Astrocyte (in vitro differentiated cells and primary cell): ENCODE data around the gene WDR54. TPM values are rescaled to one million over a fixed set of nuclear protein-coding genes. Genes with fewer than 3 reads are reported as not detected.

ENCODE experiments used
- DNase-seq: peaks from one replicate; pipeline ENCODE4 v3.0.0-alpha.2; 2010; ENCODE audit warnings: low read depth
- FAIRE-seq: peaks from 2 replicates; lab custom pipeline; 2011; peaks lifted over from hg19 to GRCh38; lab: Jason Lieb, UNC
- H2AFZ ChIP-seq: 2 replicates; pipeline ENCODE4 v1.6.0; 2012; ENCODE audit warnings: low read depth, low read length, inconsistent platforms
- H3K27ac ChIP-seq: 2 replicates; pipeline ENCODE4 v1.5.1; 2011; ENCODE audit warnings: low read depth, low read length, inconsistent platforms
- H3K27me3 ChIP-seq: 2 replicates; pipeline ENCODE4 v1.6.0; 2011; ENCODE audit warnings: low read length, inconsistent platforms; ENCODE audit not compliant: insufficient read depth
- H3K36me3 ChIP-seq: 2 replicates; pipeline ENCODE4 v1.5.1; 2011; ENCODE audit warnings: low read length, inconsistent platforms; ENCODE audit not compliant: insufficient read depth
- H3K4me1 ChIP-seq: 2 replicates; pipeline ENCODE4 v1.5.1; 2011; ENCODE audit warnings: low read length, inconsistent platforms; ENCODE audit not compliant: insufficient read depth
- H3K4me2 ChIP-seq: 2 replicates; pipeline ENCODE4 v1.6.0; 2012; ENCODE audit warnings: low read length, inconsistent platforms
- H3K4me3 ChIP-seq: 2 replicates; pipeline ENCODE4 v1.5.1; 2011; ENCODE audit warnings: low read depth, mild to moderate bottlenecking, low read length, inconsistent platforms; ENCODE audit not compliant: insufficient read depth
- H3K79me2 ChIP-seq: 2 replicates; pipeline ENCODE4 v1.6.0; 2012; ENCODE audit warnings: mild to moderate bottlenecking, low read length, inconsistent platforms; ENCODE audit not compliant: insufficient read depth
- H3K9ac ChIP-seq: 2 replicates; pipeline ENCODE4 v1.6.0; 2012; ENCODE audit warnings: mild to moderate bottlenecking, low read length, inconsistent platforms
- H3K9me3 ChIP-seq: 2 replicates; pipeline ENCODE4 v1.5.1; 2012; ENCODE audit warnings: low read depth, mild to moderate bottlenecking, low read length, inconsistent platforms; ENCODE audit not compliant: insufficient read depth
- H4K20me1 ChIP-seq: 2 replicates; pipeline ENCODE4 v1.6.0; 2012; ENCODE audit warnings: low read length, inconsistent platforms; ENCODE audit not compliant: insufficient read depth
- H3K27ac Mint-ChIP-seq: one replicate; pipeline ENCODE4 v1.8.0; 2021; ENCODE audit warnings: mild to moderate bottlenecking, mixed read lengths; ENCODE audit not compliant: unreplicated experiment
- H3K27me3 Mint-ChIP-seq: one replicate; pipeline ENCODE4 v1.8.0; 2021; ENCODE audit warnings: low read depth, mixed read lengths; ENCODE audit not compliant: unreplicated experiment
- H3K36me3 Mint-ChIP-seq: one replicate; pipeline ENCODE4 v1.8.0; 2021; ENCODE audit warnings: low read depth, mixed read lengths; ENCODE audit not compliant: unreplicated experiment
- H3K4me1 Mint-ChIP-seq: one replicate; pipeline ENCODE4 v1.8.0; 2021; ENCODE audit warnings: low read depth, mixed read lengths; ENCODE audit not compliant: unreplicated experiment
- H3K4me3 Mint-ChIP-seq: one replicate; pipeline ENCODE4 v1.8.0; 2021; ENCODE audit warnings: mild to moderate bottlenecking, moderate library complexity, mixed read lengths; ENCODE audit not compliant: unreplicated experiment
- H3K9me3 Mint-ChIP-seq: one replicate; pipeline ENCODE4 v1.8.0; 2021; ENCODE audit warnings: mild to moderate bottlenecking, mixed read lengths; ENCODE audit not compliant: unreplicated experiment
- EZH2 ChIP-seq: IDR thresholded peaks from 2 replicates; pipeline ENCODE4 v1.6.1; 2012; ENCODE audit warnings: mild to moderate bottlenecking, low read length, inconsistent platforms; ENCODE audit not compliant: insufficient read depth
- total RNA-seq: library from RNA; stranded (reverse); gene quantifications from 2 replicates; pipeline ENCODE4 v1.2.1, GENCODE V29; 2021
- TF ChIP-seq, protein P1 (sequence below): IDR thresholded peaks from 2 replicates; pipeline ENCODE4 v1.5.1; 2011; ENCODE audit warnings: low read depth, mild to moderate bottlenecking, inconsistent platforms, low read length, moderate library complexity; ENCODE audit not compliant: insufficient read depth

Gene WDR54
- total RNA-seq, 1 donor from 2014 or later, result 14.8 TPM

DNA sequence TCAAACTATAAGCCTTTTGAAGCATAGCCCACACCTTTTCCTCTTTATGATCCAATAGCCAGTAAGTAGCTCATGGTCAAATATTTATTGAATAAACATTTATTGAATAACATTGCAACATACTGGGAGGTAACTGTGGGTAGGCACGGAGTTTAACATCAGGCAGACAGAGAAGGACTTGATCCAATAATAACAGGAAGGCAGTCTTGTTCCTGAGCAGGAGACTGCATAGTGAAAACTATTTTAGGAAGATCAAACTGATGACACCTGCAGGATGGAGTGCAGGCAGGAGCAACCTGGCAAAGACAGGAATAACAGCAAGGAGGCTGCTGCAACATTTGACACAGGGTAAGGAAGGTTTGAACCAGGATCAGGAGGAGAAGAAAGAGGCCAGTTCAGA is 38.3 kb upstream of the WDR54 start:
- H3K4me2 ChIP-seq, result peak overlapping the region; percentile 7
- H3K9ac ChIP-seq, result no peak overlapping the region

GRCh38 chr2:74384051-74384450 is 37.5 kb upstream of the WDR54 start:
- Mint-ChIP-seq H3K4me1 (peaks cover 15% of the 10 kb centered on the region), H3K4me3 (no peak overlapping the region)
- no peak overlapping the region for H3K9ac ChIP-seq

More for the DNA sequence above, 38.3 kb upstream of the WDR54 start:
- peaks cover 87% of the 10 kb centered on the region for H4K20me1 ChIP-seq
- peaks cover 4% of the 10 kb centered on the region for H3K36me3 Mint-ChIP-seq
- no peak overlapping the region for H2AFZ ChIP-seq
- no peaks in the 10 kb centered on the region for H3K27me3 ChIP-seq
- H3K4me3 Mint-ChIP-seq, result no peak overlapping the region
- H3K9me3 ChIP-seq, result no peaks in the 10 kb centered on the region
- DNase-seq (peak; percentile 66), FAIRE-seq (no peak)
- H3K27me3 Mint-ChIP-seq, result no peaks in the 10 kb centered on the region
- peaks cover 30% of the 10 kb centered on the region for H3K4me1 ChIP-seq
- peaks cover 22% of the 10 kb centered on the region for H3K4me1 Mint-ChIP-seq
- peaks cover 88% of the 10 kb centered on the region for H3K79me2 ChIP-seq
- peaks cover 3% of the 10 kb centered on the region for H3K36me3 ChIP-seq
- no peaks in the 10 kb centered on the region for H3K9me3 Mint-ChIP-seq
- H3K27ac ChIP-seq, result no peak overlapping the region
- H3K4me3 ChIP-seq, result no peak overlapping the region
- H3K27ac Mint-ChIP-seq, result no peak overlapping the region
- TF ChIP-seq, protein P1, sequence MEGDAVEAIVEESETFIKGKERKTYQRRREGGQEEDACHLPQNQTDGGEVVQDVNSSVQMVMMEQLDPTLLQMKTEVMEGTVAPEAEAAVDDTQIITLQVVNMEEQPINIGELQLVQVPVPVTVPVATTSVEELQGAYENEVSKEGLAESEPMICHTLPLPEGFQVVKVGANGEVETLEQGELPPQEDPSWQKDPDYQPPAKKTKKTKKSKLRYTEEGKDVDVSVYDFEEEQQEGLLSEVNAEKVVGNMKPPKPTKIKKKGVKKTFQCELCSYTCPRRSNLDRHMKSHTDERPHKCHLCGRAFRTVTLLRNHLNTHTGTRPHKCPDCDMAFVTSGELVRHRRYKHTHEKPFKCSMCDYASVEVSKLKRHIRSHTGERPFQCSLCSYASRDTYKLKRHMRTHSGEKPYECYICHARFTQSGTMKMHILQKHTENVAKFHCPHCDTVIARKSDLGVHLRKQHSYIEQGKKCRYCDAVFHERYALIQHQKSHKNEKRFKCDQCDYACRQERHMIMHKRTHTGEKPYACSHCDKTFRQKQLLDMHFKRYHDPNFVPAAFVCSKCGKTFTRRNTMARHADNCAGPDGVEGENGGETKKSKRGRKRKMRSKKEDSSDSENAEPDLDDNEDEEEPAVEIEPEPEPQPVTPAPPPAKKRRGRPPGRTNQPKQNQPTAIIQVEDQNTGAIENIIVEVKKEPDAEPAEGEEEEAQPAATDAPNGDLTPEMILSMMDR, result no peak
- no peak for TF ChIP-seq EZH2

DNA sequence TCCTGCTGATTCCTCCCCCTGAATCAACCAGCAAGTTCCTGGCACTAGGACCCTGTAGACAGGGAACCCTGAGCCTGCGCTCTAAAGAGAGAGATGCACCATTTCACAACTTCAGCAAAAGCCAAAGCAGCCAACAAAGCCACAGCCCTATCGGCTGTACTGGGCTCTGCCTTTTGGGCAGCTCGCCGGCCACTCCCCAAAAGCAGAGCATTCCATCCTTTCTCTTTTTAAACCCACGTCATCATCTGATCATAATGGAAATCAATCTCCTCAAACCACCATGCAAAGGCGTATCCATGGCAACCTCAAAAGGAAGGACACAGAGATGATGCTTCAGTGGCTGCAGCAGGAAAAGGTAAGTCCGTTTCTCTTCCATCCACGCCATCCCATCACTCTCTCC is 36.1 kb upstream of the WDR54 start:
- no peaks in the 10 kb centered on the region for H3K27me3 Mint-ChIP-seq
- Histone ChIP-seq H4K20me1 (peaks cover 87% of the 10 kb centered on the region), H3K4me3 (no peak overlapping the region), H3K4me1 (peaks cover 23% of the 10 kb centered on the region), H3K27ac (no peak overlapping the region), H2AFZ (no peak overlapping the region), H3K9ac (no peak overlapping the region), H3K79me2 (peaks cover 88% of the 10 kb centered on the region), H3K4me2 (no peak overlapping the region), H3K36me3 (peaks cover 3% of the 10 kb centered on the region), H3K9me3 (no peaks in the 10 kb centered on the region), H3K27me3 (no peaks in the 10 kb centered on the region)
- no peak for FAIRE-seq
- H3K4me3 Mint-ChIP-seq, result no peak overlapping the region
- no peak for TF ChIP-seq EZH2
- TF ChIP-seq, protein P1, result no peak
- no peaks in the 10 kb centered on the region for H3K9me3 Mint-ChIP-seq
- no peak overlapping the region for H3K27ac Mint-ChIP-seq
- H3K4me1 Mint-ChIP-seq, result peaks cover 7% of the 10 kb centered on the region
- peak; percentile 18 for DNase-seq
- peaks cover 2% of the 10 kb centered on the region for H3K36me3 Mint-ChIP-seq

More at GRCh38 chr2:74384051-74384450, 37.5 kb upstream of the WDR54 start:
- TF ChIP-seq, protein P1, result no peak
- TF ChIP-seq EZH2, result no peak
- peak overlapping the region; percentile 7 for H3K4me2 ChIP-seq
- no peak overlapping the region for H3K4me3 ChIP-seq
- H3K27me3 Mint-ChIP-seq, result no peaks in the 10 kb centered on the region
- no peak overlapping the region for H2AFZ ChIP-seq
- peaks cover 4% of the 10 kb centered on the region for H3K36me3 Mint-ChIP-seq
- peaks cover 88% of the 10 kb centered on the region for H3K79me2 ChIP-seq
- H3K27ac ChIP-seq, result no peak overlapping the region
- peaks cover 87% of the 10 kb centered on the region for H4K20me1 ChIP-seq
- no peaks in the 10 kb centered on the region for H3K27me3 ChIP-seq
- DNase-seq (peak; percentile 52), FAIRE-seq (no peak)
- H3K9me3 Mint-ChIP-seq, result no peaks in the 10 kb centered on the region
- no peak overlapping the region for H3K27ac Mint-ChIP-seq
- H3K36me3 ChIP-seq, result peaks cover 3% of the 10 kb centered on the region
- H3K9me3 ChIP-seq, result no peaks in the 10 kb centered on the region
- H3K4me1 ChIP-seq, result peaks cover 30% of the 10 kb centered on the region
